WTC11 (cell line): Measurements from ENCODE around the gene NRXN3.

Source experiments
- JUN ChIP-seq: sonication (generic); formaldehyde crosslinking; IDR thresholded peaks from 2 replicates; pipeline ENCODE4 v1.8.0; 2023; ENCODE audit warnings: mild to moderate bottlenecking, missing genetic modification reagents
- ZNF317 ChIP-seq: sonication (generic); formaldehyde crosslinking; IDR thresholded peaks from 2 replicates; pipeline ENCODE4 v1.8.1; 2023; ENCODE audit warnings: low read depth, mild to moderate bottlenecking, moderate library complexity, missing genetic modification reagents, borderline replicate concordance
- TF ChIP-seq, protein P1 (sequence below): sonication (generic); formaldehyde crosslinking; IDR thresholded peaks from 2 replicates; pipeline ENCODE4 v1.8.0; 2022; ENCODE audit warnings: mild to moderate bottlenecking, missing genetic modification reagents
- TF ChIP-seq, protein P2 (sequence below): fragments of 200-600 bp; IDR thresholded peaks from 2 replicates; pipeline ENCODE4 v1.8.0; 2022; ENCODE audit warnings: antibody characterized with exemption
- TF ChIP-seq, protein P3 (sequence below): sonication (generic); formaldehyde crosslinking; IDR thresholded peaks from 2 replicates; pipeline ENCODE4 v1.8.0; 2022; ENCODE audit warnings: mild to moderate bottlenecking, missing genetic modification reagents
- TF ChIP-seq, protein P4 (sequence below): sonication (generic); formaldehyde crosslinking; IDR thresholded peaks from 2 replicates; pipeline ENCODE4 v1.8.1; 2023; ENCODE audit warnings: mild to moderate bottlenecking, missing genetic modification reagents, moderate library complexity

DNA sequence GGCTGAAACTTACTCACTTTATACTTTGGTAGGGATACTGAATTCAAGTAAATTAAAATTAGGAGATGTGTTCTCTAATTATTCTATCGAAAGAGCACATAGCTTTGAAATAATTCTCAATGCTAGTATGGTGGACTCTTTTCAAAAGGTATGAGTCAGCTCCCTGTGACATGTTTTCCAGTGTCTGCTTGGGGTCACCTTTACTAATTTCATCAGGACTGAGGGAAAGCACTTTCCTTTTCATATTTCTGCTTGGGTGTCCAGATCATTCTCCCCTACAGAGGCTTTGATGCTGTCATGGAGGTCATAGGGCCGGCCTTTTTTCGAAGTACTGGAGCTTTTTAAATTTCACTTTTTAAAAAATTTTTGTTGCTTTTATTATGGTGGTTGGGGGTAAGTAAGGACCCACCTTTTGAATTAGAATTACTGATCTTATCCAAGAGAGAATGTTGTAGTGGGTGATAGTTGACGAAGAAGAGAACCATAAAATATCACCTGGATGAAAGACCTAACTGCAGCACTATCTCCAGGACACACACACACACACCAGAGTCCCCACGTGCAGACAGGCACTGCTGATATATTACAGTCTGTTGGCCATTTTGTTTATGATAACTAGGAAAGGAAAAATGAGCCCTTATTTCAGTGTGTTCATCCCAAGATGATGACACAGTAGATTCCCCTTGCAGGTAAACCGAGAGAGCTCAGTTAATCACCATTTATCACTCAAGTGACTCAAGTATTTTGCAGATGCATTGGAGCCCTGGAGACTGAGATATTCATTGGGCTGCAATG is 1482.5 kb downstream of the NRXN3 start:
- TF ChIP-seq, protein P1, sequence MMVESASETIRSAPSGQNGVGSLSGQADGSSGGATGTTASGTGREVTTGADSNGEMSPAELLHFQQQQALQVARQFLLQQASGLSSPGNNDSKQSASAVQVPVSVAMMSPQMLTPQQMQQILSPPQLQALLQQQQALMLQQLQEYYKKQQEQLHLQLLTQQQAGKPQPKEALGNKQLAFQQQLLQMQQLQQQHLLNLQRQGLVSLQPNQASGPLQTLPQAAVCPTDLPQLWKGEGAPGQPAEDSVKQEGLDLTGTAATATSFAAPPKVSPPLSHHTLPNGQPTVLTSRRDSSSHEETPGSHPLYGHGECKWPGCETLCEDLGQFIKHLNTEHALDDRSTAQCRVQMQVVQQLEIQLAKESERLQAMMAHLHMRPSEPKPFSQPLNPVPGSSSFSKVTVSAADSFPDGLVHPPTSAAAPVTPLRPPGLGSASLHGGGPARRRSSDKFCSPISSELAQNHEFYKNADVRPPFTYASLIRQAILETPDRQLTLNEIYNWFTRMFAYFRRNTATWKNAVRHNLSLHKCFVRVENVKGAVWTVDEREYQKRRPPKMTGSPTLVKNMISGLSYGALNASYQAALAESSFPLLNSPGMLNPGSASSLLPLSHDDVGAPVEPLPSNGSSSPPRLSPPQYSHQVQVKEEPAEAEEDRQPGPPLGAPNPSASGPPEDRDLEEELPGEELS: no peak
- TF ChIP-seq, protein P2, sequence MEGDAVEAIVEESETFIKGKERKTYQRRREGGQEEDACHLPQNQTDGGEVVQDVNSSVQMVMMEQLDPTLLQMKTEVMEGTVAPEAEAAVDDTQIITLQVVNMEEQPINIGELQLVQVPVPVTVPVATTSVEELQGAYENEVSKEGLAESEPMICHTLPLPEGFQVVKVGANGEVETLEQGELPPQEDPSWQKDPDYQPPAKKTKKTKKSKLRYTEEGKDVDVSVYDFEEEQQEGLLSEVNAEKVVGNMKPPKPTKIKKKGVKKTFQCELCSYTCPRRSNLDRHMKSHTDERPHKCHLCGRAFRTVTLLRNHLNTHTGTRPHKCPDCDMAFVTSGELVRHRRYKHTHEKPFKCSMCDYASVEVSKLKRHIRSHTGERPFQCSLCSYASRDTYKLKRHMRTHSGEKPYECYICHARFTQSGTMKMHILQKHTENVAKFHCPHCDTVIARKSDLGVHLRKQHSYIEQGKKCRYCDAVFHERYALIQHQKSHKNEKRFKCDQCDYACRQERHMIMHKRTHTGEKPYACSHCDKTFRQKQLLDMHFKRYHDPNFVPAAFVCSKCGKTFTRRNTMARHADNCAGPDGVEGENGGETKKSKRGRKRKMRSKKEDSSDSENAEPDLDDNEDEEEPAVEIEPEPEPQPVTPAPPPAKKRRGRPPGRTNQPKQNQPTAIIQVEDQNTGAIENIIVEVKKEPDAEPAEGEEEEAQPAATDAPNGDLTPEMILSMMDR: no peak
- TF ChIP-seq JUN (CRISPR knock-in tag) (no peak), ZNF317 (CRISPR knock-in tag) (no peak)
- TF ChIP-seq, protein P3, sequence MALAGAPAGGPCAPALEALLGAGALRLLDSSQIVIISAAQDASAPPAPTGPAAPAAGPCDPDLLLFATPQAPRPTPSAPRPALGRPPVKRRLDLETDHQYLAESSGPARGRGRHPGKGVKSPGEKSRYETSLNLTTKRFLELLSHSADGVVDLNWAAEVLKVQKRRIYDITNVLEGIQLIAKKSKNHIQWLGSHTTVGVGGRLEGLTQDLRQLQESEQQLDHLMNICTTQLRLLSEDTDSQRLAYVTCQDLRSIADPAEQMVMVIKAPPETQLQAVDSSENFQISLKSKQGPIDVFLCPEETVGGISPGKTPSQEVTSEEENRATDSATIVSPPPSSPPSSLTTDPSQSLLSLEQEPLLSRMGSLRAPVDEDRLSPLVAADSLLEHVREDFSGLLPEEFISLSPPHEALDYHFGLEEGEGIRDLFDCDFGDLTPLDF (CRISPR knock-in tag): no peak
- TF ChIP-seq, protein P4, sequence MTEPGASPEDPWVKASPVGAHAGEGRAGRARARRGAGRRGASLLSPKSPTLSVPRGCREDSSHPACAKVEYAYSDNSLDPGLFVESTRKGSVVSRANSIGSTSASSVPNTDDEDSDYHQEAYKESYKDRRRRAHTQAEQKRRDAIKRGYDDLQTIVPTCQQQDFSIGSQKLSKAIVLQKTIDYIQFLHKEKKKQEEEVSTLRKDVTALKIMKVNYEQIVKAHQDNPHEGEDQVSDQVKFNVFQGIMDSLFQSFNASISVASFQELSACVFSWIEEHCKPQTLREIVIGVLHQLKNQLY (CRISPR knock-in tag): no peak
